CD4-positive, alpha-beta T cell (primary cell): ENCODE results near the gene ERC2. TPM values are rescaled to one million over a fixed set of nuclear protein-coding genes. Genes with fewer than 3 reads are reported as not detected.

Experiments
- ATAC-seq: fragments of 200-7000 bp; cut with Tn5 transposase; one replicate; pipeline ENCODE4 v1.10.0; 2022; ENCODE audit warnings: mild to moderate bottlenecking; ENCODE audit not compliant: poor library complexity
- CTCF ChIA-PET: fragments of 350-600 bp; sonication (Branson Sonifier 250); formaldehyde crosslinking; loops from one replicate; lab custom pipeline; 2021; ENCODE audit warnings: antibody characterized with exemption, inconsistent platforms; lab: Charles Lee
- POLR2A ChIA-PET: fragments of 350-600 bp; sonication (Branson Sonifier 250); formaldehyde crosslinking; loops from one replicate; lab custom pipeline; 2021; ENCODE audit warnings: antibody characterized with exemption, inconsistent platforms; lab: Charles Lee
- DNase-seq, 14 experiments: peaks; one replicate each; pipeline ENCODE4 v3.0.0-alpha.2; 2013 to 2020; ENCODE audit warnings: mixed read lengths in 2 of 14
- H3K27ac ChIP-seq, 2 donors: one replicate each; pipeline versions ENCODE4 v1.5.1 to v1.7.0; 2013; ENCODE audit warnings: low read length in 2 of 2, low read depth in 1 of 2, mild to moderate bottlenecking in 1 of 2
- H3K27me3 ChIP-seq, 2 experiments: 1 replicate in 1 of 2; 2 replicates in 1 of 2; pipeline versions ENCODE4 v1.6.1 to v1.7.0; 2013; ENCODE audit warnings: low read length in 2 of 2, control low read depth in 1 of 2, mild to moderate bottlenecking in 1 of 2, moderate library complexity in 1 of 2; ENCODE audit not compliant: insufficient read depth in 2 of 2, control insufficient read depth in 1 of 2
- H3K36me3 ChIP-seq: one replicate; pipeline ENCODE4 v1.6.1; 2013; ENCODE audit warnings: low read length, control low read depth; ENCODE audit not compliant: insufficient read depth
- H3K4me1 ChIP-seq: one replicate; pipeline ENCODE4 v1.6.1; 2013; ENCODE audit warnings: low read length, control low read depth; ENCODE audit not compliant: insufficient read depth
- H3K4me3 ChIP-seq: one replicate; pipeline ENCODE4 v1.5.1; 2013; ENCODE audit warnings: mild to moderate bottlenecking, low read length, moderate library complexity
- H3K9me3 ChIP-seq, 2 experiments: 1 replicate in 1 of 2; 2 replicates in 1 of 2; pipeline versions ENCODE4 v1.6.1 to v1.7.0; 2013; ENCODE audit warnings: low read length in 2 of 2, mild to moderate bottlenecking in 2 of 2, control low read depth in 1 of 2, moderate library complexity in 1 of 2; ENCODE audit not compliant: control insufficient read depth in 1 of 2, insufficient read depth in 1 of 2
- H3K27ac Mint-ChIP-seq: one replicate; pipeline ENCODE4 v1.8.0; 2020; ENCODE audit warnings: mixed read lengths
- H3K27me3 Mint-ChIP-seq: one replicate; pipeline ENCODE4 v1.8.0; 2021; ENCODE audit warnings: mixed read lengths
- H3K36me3 Mint-ChIP-seq: one replicate; pipeline ENCODE4 v1.8.0; 2021; ENCODE audit warnings: low read depth, mixed read lengths
- H3K4me1 Mint-ChIP-seq: one replicate; pipeline ENCODE4 v1.8.0; 2021; ENCODE audit warnings: low read depth, mixed read lengths
- H3K4me3 Mint-ChIP-seq: one replicate; pipeline ENCODE4 v1.8.0; 2020; ENCODE audit warnings: mild to moderate bottlenecking, mixed read lengths
- H3K9me3 Mint-ChIP-seq: one replicate; pipeline ENCODE4 v1.8.0; 2020; ENCODE audit warnings: mixed read lengths
- CTCF ChIP-seq: fragments of 200-600 bp; IDR thresholded peaks from one replicate; pipeline ENCODE4 v1.8.0; 2022; ENCODE audit warnings: antibody characterized with exemption, mild to moderate bottlenecking
- intact Hi-C, 2 experiments: fragments of 100-400 bp; cut with DNase I in 1 of 2; cut with micrococcal nuclease in 1 of 2; formaldehyde crosslinking; loops; one replicate each; pipeline versions ENCODE4 v1.15.1 to v1.9.0; 2023 to 2025; cut with DNase I, micrococcal nuclease
- total RNA-seq, 174 experiments: library from RNA in 2 of 174; stranded (reverse) in 2 of 174; gene quantifications; one replicate each; pipeline ENCODE4 v1.2.3 and lab custom pipeline; 2021 to 2026

Gene ERC2
- total RNA-seq, 2 experiments from 2014 or later = not detected

GRCh38 chr3:55591888-55592287 is 876.4 kb downstream of the ERC2 start:
- no peak overlapping the region for H3K4me3 Mint-ChIP-seq
- H3K9me3 Mint-ChIP-seq = peaks cover 2% of the 10 kb centered on the region
- Histone ChIP-seq H3K9me3 (no peaks in the 10 kb centered on the region), H3K27me3 (no peaks in the 10 kb centered on the region), H3K27ac (no peak overlapping the region), H3K4me3 (no peak overlapping the region), H3K4me1 (no peaks in the 10 kb centered on the region), H3K36me3 (no peaks in the 10 kb centered on the region)
- H3K36me3 Mint-ChIP-seq = no peaks in the 10 kb centered on the region
- POLR2A ChIA-PET = no interaction called here
- no peaks in the 10 kb centered on the region for H3K27me3 Mint-ChIP-seq
- intact Hi-C loops = no loop called here
- no peak for DNase-seq
- H3K4me1 Mint-ChIP-seq = no peaks in the 10 kb centered on the region
- ATAC-seq = no peak
- TF ChIP-seq CTCF = no peak
- no peak overlapping the region for H3K27ac Mint-ChIP-seq
- CTCF ChIA-PET = no interaction called here

- Histone ChIP-seq H3K9me3 (no peaks in the 10 kb centered on the region), H3K36me3 (no peaks in the 10 kb centered on the region), H3K27me3 (no peaks in the 10 kb centered on the region), H3K4me3 (no peak overlapping the region), H3K4me1 (no peaks in the 10 kb centered on the region), H3K27ac (no peak overlapping the region)
- POLR2A ChIA-PET = no interaction called here
- no peaks in the 10 kb centered on the region for H3K9me3 Mint-ChIP-seq
- ATAC-seq (no peak), DNase-seq (no peak)
- no peak overlapping the region for H3K27ac Mint-ChIP-seq
- no peak overlapping the region for H3K4me3 Mint-ChIP-seq
- H3K36me3 Mint-ChIP-seq = no peaks in the 10 kb centered on the region
- no peaks in the 10 kb centered on the region for H3K4me1 Mint-ChIP-seq
- CTCF ChIA-PET = no interaction called here
- intact Hi-C loops = no loop called here
- no peak for TF ChIP-seq CTCF
- no peaks in the 10 kb centered on the region for H3K27me3 Mint-ChIP-seq
These were observed 880.0 kb downstream of the ERC2 start for GRCh38 chr3:55588146-55588765.

GRCh38 chr3:55585856-55586255 is 882.4 kb downstream of the ERC2 start:
- H3K36me3 ChIP-seq = no peaks in the 10 kb centered on the region
- intact Hi-C loops = no loop called here
- Mint-ChIP-seq H3K4me3 (no peak overlapping the region), H3K27ac (no peak overlapping the region), H3K27me3 (no peaks in the 10 kb centered on the region), H3K4me1 (no peaks in the 10 kb centered on the region), H3K9me3 (no peaks in the 10 kb centered on the region), H3K36me3 (no peaks in the 10 kb centered on the region)
- ChIA-PET POLR2A (no interaction called here), CTCF (no interaction called here)
- H3K9me3 ChIP-seq = no peaks in the 10 kb centered on the region
- H3K27me3 ChIP-seq = no peaks in the 10 kb centered on the region
- no peaks in the 10 kb centered on the region for H3K4me1 ChIP-seq
- H3K27ac ChIP-seq = no peak overlapping the region
- ATAC-seq (no peak), DNase-seq (no peak)
- no peak for TF ChIP-seq CTCF
- no peak overlapping the region for H3K4me3 ChIP-seq
